ENCODE measurements around the gene FLT3LG.

GRCh38 chr19:49441210-49441959 is 32.6 kb upstream of the FLT3LG start, which contains the start of gene SLC17A7:
- 0 out of 2 replicates have a peak, but pooled peaks have one; percentile 6 for TF ChIP-seq CTCF (IDR thresholded peaks at IDR 0.05)
- TF ChIP-seq ZFX (IDR thresholded peaks at IDR 0.05; ENCODE audit: borderline replicate concordance) = no peak
